G401.6 (cell line): ENCODE results near the gene GDPD5.

ENCODE experiments used
- FAIRE-seq: peaks from 2 replicates; lab custom pipeline; 2012; peaks lifted over from hg19 to GRCh38; lab: Jason Lieb, UNC

Gene GDPD5

DNA sequence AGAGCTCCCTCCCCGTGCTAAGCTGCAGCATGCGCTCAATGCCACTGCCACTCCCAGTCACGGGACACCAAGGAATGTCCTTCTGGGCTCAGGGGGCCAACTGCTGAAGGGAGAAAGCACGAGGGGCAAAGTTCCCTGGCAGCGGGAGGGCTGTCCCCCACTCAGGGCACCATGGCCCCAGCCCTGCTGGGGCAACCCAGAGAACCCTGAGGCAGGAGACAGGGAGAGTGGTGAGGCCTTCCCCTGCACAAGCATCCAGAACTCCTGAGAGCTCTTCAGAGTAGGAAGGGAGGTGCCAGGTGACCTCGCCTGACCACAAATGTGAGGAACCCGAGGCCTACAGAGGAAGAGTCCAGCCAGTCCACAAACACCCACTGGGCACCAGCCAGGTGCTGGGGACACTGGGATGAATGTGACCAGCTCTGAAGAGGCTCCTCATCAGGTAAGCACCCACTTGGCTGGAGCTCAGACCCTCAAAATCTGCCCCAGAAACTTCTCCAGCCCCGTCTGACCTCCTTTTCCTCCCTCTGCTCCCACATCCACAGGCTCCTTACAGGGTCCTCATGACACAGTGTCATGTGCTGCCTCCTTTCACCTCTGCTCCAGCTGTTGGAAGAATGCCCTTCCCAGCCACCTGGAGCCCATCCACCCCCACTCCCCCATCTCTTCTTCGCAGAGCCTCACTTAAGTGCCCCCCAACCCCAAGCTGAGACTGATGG, 15.6 kb downstream of the GDPD5 start:
- FAIRE-seq = no peak

DNA sequence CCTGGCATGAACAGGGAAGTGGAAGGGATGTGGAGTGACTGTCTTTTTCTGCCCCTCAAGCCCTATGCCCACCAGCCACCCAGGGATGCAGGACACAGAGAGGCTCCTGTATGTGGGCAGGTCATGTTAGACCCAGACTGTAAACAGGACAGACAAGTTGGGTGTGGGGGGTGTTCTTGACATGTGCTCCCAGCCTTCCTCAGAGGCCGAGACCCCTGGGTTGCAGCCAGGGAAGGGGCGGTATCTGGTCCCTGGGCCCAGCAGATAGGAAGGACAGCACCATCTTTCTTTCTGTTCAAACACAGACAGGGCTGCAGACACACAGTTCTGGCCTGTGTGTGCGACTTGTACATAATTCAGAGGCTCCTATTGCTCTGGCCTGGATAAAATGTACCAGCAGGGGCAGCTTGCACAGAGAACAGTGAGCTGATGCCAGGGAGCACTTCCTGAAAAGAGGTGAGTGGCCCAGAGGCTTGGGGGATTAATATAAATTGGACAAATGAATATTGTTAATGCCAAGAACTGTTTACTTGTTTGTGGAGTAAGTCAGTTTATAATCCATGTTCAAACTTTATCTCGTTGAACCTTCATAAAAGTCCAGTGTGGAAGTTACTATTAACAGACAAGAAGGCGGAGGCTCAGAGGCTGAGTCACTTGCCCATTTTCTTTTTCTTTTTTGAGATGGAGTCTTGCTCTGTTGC, 16.6 kb downstream of the GDPD5 start:
- no peak for FAIRE-seq

GRCh38 chr11:75508051-75508561, 17.6 kb downstream of the GDPD5 start:
- FAIRE-seq = no peak

DNA sequence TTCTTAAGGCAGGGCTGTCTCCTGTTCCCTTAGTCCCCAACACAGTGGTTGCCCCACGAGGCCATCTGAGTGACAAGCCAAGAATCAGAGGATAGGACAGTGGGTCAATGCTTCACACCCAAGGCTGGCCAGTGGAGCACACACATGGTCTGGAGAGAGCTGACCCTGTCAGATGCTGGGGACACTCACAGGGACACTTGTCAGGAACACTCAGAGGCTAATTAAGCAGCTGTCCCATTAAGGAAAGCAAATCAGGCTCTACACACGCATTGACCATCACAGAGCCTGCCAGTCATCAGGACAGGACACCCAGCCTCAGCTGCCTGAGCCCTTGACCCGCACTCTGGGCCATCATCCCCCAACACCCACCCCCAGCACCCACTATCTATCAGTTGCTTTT, 18.2 kb downstream of the GDPD5 start:
- no peak for FAIRE-seq

GRCh38 chr11:75506827-75507226, 18.9 kb downstream of the GDPD5 start:
- FAIRE-seq = no peak

DNA sequence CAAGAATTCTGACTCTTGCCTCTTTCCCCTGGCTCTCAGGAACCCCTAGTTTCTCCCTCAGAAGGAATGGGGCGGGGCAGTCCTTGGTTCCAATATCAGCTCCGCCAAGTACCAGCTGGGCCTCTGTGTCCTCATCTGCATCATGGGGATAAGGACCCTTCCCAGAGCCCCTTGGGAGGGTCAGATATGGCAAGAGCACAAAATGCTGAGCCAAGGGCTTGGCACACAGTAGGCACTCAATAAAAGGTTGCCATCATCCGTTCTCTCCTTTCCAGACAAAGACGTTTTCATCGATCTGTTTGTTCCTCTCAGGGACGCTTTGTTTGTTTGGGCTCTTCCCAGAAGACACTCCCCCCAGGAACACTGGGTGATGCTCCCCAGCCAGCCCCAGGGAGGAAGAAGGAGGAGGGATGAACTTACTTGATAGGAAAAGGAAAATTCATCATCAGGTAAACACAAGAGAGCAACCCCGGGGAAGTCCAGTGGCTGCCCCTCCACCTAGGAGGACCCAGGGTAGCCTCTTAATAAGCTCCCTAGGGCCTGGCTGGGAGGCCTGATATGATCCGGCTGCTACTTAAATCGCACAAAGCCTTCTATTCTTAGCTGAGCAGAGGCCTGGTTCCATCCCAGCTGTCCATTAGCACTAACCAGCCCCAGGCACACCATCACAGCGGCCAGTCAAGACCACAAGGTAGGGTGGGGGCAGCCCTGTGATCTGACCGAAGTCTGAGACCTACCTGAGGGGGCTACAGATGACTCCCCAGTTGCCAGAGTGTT, 19.6 kb downstream of the GDPD5 start:
- FAIRE-seq = no peak

- FAIRE-seq = no peak
Measured at GRCh38 chr11:75504501-75504900, 21.2 kb downstream of the GDPD5 start.

DNA sequence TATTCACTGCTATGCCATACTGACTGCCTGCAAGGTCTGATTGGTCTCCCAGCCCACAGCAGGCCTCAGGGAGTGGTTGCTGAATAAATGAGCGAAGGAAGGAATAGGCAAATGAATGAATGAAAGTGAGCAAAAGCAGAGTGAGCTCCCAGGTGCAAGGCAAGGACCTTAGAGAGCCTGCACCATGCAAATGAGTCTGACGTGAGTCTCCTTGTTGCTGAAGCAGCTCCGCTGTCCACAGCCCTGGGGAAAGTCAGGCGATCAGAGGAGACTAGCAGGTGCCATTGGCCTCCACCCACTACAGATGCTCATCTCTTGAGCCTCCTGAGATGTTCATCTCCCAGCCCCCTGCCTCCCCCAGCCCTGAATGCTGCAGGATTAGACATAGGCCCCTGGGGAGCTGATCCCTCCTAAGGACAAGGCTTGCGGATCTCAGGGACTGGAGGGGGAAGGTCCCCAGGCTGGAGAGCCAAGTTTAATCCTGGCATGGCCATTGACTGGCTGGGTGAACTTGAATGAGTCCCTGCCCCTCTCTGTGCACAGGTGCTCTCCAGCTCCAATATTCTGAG, 22.1 kb downstream of the GDPD5 start:
- FAIRE-seq = no peak

- no peak for FAIRE-seq
Measured at GRCh38 chr11:75502138-75502537, 23.6 kb downstream of the GDPD5 start.

- FAIRE-seq = no peak
Measured at GRCh38 chr11:75500742-75501141, 25.0 kb downstream of the GDPD5 start.

DNA sequence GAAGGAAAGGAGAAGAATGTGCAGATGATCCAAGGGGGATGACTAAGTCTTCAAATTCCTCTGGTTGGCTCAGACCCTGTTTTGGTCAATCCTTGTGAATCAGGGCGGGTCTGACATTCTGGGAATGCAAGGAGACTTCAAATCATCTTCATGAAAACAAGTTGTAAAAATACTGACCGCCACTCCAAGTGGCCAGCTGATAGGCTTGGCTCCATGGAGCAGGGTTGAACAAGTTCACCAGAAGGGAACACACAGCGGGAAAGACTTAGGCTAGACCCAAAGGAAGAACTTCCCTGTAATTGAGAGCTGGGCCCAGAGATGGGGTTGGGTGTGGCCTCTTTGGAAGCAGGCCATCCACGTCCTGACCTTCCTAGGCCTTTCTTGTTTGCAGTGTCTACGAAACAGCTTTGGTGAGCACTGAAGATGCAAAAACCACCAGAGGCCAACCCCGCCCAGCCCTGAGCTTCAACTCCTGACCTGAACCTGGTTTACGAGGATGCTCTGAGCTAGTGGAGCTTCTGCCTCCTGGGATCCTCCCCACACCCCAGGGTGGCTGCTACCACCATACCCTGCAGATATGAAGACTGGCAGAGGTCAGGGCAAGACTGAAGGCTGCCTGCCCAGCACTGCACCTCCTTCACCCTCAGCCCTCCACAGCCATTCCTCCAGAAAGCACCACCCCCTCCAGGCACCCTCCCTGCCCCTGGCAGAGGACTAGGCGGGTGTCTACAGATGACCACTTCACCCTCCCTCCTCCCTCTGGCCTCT, 26.1 kb downstream of the GDPD5 start:
- no peak for FAIRE-seq

DNA sequence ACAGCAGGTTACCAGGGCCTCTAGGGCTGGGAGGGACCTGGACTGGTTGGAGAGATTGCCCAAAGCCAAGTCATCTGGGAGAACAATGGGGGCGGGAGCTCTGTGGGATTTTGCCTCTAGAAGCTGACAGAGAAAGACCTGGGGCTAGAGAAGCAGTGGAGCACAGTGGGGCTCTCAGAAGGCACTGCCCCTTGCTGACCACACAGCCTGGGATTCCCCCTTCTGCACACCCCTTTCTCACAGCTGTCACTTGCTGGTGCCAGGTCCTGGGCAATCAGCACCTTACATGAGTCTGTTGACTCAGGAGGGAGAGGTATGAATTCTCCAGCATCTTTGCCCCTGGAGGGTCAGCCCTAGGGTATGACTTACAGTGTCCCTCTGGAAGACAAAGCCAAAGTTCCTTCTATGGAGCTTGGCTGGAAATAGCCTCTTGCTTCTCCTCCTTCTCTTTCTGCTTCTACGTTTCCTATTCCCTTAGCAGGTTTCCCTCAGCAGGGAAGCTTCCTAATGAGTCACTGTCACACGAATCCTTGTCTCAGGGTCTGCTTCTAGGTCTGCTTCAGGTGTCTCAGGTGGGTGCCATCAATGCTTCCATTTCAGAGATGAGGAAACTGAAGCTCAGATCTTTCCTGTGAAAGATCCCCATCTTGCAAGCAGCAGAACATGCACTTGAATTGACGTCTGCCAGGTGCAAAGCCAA, 27.0 kb downstream of the GDPD5 start:
- FAIRE-seq = no peak

GRCh38 chr11:75497788-75498409, 27.8 kb downstream of the GDPD5 start:
- FAIRE-seq = no peak

DNA sequence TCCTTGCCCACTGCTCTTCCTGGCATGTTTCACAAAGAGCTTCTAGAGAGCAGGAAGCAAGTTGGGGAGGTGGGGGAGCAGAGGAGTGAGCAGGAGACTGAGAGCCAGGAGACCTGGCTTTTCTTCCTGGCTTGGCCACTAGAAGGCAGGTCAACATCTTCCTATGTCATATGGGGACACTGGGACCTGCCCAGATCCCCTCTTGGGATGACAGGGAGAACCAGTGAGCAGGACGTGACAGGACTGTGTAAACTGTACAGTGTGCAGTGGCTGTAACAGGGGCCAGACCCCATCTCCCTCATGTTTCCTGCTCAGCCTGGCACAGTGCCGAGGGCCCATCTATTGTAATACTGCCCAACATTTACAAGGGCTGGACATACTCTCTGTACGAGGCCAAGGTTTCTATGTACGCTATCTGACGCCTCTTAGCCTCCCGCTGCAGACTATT, 29.4 kb downstream of the GDPD5 start:
- no peak for FAIRE-seq

DNA sequence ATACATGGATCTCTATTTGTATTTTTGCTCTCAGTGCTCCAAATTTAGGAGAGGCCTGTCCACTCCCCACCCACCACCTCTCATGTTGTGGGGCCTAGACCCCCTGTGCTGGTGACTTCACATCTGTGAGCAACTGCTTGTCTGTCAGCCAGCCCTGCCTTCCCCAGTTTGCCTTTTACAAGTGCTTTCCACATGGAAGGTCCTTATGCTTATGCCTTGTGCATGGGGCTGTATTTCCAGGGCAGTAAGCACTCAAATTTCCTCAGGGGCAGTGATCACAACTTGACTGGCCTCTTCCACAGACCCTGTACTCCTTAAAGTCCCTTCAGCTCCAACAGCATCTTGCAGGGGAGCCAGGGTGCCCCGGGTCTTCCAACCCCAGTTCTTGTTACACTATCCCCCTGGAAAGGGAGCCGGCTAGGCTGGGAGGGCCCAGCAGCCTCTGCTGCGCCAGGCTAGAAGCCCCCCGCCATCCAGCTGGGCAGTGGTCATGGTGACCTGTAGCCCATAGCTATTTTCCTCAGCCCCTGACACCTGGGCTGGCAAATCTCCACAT, 29.9 kb downstream of the GDPD5 start:
- no peak for FAIRE-seq

GRCh38 chr11:75493626-75494025, 32.1 kb downstream of the GDPD5 start:
- no peak for FAIRE-seq

DNA sequence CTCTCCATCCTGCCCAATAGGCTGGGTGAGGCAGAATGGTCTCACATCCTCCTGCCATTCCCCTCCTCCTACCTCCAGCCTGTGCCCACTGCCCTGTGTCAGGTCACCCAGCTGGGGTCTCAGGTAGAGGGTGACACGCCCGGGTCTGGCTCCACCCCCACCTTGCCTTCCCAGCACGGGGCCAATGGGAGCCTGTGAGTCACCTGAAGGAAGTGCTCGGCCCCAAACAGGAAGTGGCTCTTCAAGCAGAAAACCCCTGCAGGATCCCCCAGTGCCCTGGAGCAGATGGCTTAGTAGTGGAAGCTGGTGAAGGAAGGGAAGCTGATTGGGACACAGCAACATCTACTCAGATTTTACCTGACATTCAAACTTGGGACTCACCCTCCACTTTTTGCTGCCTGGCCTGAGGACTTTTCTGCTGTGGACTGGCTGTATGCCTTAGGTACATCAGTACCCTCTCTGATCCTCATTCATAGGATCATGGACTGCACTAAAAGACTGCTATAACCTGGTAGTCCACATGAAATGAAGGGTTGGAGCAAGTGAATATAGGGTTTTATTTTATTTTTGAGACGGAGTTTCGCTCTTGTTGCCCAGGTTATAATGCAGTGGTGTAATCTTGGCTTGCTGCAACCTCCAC, 33.4 kb downstream of the GDPD5 start:
- no peak for FAIRE-seq

DNA sequence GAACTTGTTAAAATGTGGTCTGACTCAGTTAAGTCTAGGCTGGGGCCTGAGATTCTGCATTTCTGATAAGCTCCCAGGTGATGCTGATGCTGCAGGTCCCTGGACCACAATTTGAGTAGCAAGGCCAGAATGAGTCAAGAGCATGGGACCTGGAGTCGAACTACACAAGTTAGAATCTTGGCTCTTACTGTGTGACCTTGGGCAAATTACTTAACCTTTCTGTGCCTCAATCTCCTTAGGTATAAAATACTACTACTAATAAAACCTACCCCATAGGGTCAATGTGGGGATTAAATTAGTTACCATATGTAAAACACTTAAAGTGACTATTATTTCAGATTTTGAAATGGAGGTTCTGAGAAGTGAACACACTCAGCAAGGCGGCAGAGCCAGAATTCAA, 34.3 kb downstream of the GDPD5 start:
- FAIRE-seq = no peak

GRCh38 chr11:75490221-75491181, 35.2 kb downstream of the GDPD5 start:
- no peak for FAIRE-seq
